GM18951 (cell line): ENCODE results near the gene TMEM147.

Source experiments
- POLR2A ChIP-seq: IDR thresholded peaks from 4 replicates; pipeline ENCODE4 v1.6.1; 2011; ENCODE audit warnings: mild to moderate bottlenecking; ENCODE audit not compliant: insufficient read length, insufficient read depth; ENCODE audit errors: extremely low read depth
- in situ Hi-C: fragments of 300-500 bp; cut with MboI; formaldehyde crosslinking; loops from one replicate; pipeline ENCODE4 v1.12.0; 2022; ENCODE audit warnings: low sequenced_read_pairs, mixed read lengths, inconsistent platforms; ENCODE audit not compliant: unreplicated experiment

The TMEM147 gene

DNA sequence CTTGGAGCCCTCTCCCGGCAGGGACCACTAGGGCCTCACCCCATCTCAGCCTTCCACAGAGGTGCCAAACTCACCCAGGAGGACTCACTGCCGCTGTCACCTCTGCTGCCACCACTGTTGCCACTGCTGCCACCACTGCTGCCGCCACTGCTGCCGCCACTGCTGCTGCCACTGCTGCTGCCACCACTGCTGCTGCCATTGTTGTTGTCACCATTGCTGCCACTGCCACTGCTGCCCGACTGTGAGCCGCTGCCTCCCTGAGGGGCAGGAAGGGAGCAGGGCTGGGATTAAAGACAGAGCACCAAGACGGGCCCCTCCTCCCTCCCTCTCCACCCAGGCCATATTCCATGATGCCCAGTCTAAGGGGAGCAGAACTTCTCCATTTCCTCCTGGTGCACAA is 34.1 kb upstream of the TMEM147 start:
- TF ChIP-seq POLR2A = no peak
- in situ Hi-C loops = no loop called here

DNA sequence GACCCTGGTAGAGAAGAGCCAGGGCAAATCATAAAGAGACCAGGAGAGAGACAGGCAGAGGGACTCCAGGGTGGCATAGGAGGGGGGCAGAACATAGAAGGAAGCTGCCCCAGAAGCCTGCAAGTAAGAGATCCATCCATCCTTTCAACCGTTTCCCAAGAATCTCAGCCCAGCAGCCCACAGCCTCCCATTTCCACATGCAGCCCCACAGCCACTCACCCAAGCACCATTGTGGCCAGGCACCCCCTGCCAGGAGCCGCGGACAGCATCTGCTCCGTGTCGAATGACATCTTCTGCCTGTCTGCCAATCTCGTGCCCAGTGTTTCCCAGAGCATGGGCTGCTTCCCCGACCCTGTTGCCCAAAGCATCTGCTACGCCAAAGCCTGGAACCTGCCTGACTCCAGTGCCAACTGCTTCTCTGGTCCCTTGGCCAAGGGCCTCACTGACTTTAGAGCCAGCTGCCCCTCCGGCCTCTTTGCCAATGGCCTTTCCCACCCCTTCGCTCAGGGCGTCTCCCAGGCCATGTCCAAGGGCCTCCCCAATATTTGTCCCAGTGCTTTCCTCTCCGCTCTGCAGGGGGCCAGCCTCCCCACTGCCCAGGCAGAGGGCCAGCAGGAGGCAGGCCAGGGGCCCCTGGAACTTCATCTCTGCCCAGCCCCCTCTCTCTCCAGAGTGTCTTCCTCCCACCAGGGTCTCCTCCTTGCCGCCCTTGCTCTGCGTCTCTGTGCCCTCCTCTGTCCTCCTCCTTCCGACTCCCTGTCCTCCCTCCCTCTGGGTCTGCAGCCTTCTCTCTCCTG is 32.4 kb upstream of the TMEM147 start:
- TF ChIP-seq POLR2A = no peak
- in situ Hi-C loops = no loop called here

DNA sequence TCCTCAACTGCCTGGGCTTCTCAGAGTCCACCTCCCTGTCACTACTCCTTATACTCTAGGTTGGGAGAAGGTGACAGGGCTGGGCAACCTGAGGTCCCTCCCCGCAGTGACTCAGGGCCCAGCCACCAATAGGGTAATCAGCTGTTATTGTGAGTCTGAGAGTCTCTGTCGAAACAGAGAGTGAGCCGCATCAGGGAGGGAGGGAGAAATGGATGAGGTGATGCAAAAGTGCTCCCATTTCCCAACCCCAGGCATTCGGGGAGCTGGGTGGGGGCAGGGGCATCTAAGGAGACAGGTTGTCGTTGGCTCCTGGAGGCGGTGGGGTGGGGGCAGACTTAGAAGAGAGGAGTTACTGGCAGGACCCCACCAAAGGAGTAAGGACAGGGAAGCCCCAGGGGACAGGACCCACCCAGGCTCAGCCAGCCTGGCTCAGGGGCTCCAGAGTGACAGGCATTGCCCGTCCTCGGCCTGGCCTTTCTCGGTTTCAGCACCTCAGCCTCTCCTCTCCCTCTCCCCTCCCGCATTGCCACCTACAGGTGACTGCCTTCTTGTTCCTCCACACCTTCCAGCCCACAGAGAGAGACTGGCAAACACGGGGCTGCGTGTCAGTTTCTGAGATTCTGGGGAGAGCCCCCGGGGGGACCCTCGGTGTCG is 31.7 kb upstream of the TMEM147 start, which contains the start of gene DMKN:
Gene DMKN (minus strand): TSS at position 22 of the 654 bp plus-strand sequence. CDS start 174 bp downstream, outside the sequence.
- in situ Hi-C loops = no loop called here
- no peak for TF ChIP-seq POLR2A

DNA sequence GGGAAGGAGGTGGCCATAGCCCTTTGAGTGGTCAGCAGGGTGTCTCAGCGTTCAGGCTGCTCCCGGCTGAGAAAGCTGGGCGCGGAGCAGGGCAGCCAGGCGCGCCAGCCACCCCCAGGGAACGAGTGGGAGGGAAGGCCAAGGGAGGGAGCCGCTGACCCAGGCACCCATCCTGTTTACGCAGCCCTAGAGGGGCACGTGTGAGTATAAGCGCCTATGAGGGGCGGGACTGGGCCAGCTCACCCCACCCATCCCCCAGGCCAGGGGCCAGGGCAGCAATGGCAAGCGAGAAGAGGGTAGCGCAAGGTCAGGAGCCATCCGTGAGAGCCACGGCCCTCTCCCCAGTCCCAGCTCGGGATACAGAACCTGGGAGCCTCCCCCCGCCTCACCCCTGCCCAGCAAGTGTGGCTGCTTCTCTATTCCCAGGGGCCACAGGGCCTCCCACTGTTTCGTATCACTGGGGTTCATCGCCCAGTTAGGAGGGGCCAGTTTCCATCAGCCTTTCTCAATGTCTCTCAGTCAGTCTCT is 31.1 kb upstream of the TMEM147 start:
- TF ChIP-seq POLR2A = no peak
- in situ Hi-C loops = no loop called here

DNA sequence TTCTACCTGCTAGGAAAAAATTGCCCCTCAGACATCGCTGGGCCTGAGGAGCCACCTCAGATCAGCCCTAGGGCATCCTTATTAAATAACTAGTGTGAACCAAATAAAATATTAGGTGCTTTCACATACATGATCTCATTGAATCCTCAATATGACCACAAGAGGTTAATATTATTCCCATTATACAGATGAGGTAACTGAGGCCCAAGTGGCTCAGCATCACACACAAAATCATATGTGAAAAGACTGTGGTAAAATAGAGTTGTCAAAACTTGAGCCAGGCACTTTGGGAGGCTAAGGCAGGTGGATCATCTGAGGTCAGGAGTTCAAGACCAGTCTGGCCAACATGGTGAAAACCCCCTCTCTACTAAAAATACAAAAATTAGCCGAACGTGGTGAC is 29.1 kb upstream of the TMEM147 start:
- TF ChIP-seq POLR2A = no peak

DNA sequence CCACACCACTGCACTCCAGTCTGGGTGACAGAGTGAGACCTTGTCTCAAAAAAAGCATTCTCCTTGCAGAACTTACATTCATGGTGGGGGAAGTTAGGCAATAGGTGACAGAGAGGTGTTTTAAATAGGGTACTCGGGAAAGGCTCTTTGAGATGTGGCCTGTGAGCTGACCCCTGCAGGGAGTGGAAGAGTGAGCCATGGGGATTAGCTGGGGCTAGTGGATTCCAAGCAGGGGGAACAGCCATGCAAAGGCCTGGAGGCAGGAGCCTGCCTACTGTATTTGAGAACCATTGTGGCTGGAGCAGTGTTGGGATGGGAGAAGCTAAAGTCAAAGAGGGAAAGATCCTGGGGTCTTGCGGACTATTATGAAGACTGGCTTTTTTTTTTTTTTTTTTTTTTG is 28.1 kb upstream of the TMEM147 start:
- in situ Hi-C loops = no loop called here
- no peak for TF ChIP-seq POLR2A

More for the DNA sequence above, 29.1 kb upstream of the TMEM147 start:
- in situ Hi-C loops = no loop called here

DNA sequence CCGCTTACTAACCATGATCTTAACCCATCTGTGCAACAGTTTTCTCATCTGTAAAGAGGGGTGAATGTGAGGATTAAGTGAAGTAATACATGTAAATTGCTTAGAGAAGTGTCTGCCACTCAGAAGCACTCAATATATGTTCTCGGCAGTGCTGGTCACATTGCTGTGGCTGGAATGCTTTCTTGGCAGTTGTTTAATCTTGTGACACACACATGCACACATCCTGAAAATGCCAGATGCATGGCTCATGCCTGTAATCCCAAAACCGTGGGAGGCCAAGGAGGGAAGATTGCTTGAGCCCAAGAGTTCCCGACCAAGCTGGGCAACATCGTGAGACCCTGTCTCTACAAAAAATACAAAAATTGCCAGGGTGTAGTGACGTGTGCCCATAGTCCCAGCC is 27.1 kb upstream of the TMEM147 start:
- TF ChIP-seq POLR2A = no peak
- in situ Hi-C loops = no loop called here

DNA sequence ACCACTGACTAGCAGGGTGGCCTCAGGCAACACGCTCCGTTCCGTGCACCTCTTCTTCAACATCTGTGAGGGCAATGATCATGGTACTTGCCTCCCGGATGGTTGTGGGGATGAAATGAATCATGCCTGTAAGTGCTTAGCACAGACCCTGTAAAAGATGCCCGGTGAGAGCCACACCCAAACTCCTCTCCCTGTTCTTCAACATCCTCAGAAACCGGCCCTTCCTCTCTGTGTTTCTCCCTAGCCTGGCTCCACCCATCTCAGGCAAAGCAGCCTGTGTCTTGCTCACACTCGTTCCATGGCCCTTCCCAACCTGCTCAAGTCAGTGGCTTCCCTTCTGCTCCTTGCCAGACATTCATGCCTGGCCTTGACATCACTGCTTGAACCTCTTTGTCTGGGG is 26.1 kb upstream of the TMEM147 start:
- in situ Hi-C loops = no loop called here
- no peak for TF ChIP-seq POLR2A

DNA sequence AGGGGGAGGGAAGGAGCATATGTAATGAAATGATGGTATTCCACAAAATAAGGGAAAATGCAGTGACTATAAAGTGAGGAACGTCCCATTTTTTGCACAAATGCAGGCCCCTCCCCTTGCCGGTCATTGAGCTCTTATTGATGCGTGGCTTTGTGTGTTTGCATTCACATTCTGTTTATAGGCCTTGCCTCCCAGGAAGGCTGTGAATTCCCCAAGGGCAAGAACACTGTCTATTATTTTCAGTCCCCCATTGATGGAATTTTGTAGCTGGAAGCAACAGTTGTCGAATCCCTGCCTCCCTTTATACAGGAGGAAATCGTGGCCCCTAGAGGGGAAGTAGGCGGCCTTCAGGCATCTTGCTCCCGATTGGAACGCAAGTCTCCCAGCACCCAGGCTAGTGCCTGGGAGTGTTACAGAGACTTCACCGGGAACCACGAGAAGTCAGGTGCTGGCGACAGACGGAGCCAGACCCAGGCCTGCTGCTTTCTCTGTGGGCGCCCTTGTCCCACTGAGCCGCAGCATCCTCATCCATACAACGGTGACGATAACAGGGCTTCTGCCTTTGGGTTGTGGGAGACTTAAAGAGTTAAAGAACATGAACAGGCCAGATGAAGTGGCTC is 24.2 kb upstream of the TMEM147 start:
- TF ChIP-seq POLR2A = no peak
- in situ Hi-C loops = no loop called here

DNA sequence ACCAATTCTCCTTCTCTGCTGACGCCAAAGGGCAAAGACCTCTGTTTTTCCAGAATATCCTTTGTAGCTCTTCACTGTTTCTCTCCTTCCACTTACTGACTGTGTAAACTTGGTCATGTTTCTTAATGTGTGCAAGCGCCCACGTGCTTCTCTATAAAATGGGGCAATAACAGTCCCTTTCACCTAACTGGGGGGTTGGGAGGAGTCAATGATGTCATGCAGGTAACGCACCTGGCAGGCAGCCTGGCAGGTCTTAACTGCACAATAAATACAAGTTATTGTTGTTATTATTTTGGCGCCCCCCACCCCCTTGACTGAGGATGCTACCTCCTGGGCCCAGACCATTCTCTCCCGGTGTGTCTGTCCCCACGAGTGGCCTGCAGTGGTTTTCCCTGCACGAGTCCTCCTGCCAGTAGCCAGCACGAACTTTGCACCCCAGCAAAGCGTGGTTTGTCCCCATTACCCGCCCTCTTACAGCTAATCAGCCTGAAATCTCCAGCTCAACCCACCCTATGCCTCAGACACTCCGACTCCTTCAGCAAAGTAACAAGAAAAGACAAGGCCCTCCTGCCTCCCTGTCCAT is 22.6 kb upstream of the TMEM147 start:
- in situ Hi-C loops = no loop called here

DNA sequence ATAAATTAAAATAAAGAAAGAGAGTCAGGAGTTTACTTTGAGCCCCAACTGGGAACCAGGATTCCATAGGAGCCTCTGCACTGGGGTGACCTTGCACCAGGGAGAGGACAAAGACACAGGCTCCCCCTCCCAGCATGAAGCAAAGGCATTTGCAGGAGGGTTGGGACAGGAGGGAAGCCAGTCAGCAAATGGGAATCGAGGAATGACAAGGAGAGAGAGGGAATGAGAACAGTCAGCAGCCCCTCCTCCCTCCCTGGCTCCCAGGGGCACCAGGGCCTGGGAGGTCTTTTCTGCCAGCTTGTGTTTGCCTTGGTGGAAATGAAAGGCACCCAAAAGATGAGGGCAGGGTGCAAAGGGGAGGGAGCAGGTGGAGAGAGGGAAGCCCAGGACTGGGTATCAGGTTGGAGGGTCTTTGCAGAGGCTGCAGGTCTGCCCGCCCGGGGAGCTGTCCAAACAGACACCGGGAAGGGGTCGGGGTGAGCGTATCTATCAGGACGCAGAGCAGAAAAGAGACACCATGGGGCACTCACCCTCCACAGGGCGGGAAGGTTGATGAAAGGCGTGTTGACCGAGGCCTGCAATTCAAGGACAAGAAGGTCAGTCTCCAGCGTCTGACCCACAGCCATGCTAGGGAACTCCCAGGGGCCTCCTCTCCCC is 21.1 kb upstream of the TMEM147 start:
- in situ Hi-C loops = no loop called here
- TF ChIP-seq POLR2A = no peak

More for the DNA sequence above, 22.6 kb upstream of the TMEM147 start:
- no peak for TF ChIP-seq POLR2A

DNA sequence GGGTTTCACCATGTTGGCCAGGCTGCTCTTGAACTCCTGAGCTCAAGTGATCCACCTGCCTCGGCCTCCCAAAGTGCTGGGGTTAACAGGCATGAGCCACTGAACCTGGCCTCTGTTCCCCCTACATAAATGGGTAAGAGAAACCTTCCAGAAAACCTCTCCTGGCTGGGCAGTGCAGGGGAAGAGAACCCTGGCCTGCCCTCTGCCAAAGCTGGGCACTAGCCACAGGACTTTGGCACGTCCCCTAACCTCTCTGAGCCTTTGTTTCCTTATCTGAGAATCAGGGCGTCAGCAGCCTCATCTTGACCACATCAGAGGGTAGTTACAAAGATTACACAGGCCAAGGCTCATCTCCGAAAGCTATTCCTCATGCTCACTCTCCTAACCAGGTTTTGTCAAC is 19.6 kb upstream of the TMEM147 start:
- no peak for TF ChIP-seq POLR2A
- in situ Hi-C loops = no loop called here
